Eye (tissue), 1 donor: Measurements from ENCODE around the gene LRRFIP1.
A peak's percentile ranks its signal among the peaks of the same experiment; 100 is the strongest.

Source experiments
- DNase-seq: peaks from one replicate; pipeline ENCODE4 v3.0.0-alpha.2; 2015

The LRRFIP1 gene

DNA sequence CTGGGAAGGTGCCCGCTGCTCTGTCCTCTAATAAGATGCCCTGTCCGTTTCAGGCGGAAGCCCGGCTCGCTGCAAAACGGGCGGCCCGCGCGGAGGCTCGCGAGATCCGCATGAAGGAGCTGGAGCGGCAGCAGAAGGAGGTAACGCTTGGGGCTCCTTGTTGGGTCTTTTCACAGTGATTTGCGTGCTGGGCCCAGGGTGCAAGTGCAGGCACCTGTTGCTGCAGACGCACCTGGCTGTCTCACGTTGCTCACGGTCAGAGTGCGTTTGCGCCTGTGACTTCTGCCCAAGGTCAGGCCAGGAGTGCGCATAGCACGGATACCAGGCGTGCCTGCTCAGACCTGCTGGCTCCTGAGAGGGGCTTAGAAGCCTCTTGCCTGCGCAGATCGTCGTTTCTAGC is 81.1 kb downstream of the LRRFIP1 start:
- DNase-seq: no peak

GRCh38 chr2:237708961-237709360 is 81.6 kb downstream of the LRRFIP1 start:
- no peak for DNase-seq

- no peak for DNase-seq
Observed at GRCh38 chr2:237711458-237712150, 84.2 kb downstream of the LRRFIP1 start.

DNA sequence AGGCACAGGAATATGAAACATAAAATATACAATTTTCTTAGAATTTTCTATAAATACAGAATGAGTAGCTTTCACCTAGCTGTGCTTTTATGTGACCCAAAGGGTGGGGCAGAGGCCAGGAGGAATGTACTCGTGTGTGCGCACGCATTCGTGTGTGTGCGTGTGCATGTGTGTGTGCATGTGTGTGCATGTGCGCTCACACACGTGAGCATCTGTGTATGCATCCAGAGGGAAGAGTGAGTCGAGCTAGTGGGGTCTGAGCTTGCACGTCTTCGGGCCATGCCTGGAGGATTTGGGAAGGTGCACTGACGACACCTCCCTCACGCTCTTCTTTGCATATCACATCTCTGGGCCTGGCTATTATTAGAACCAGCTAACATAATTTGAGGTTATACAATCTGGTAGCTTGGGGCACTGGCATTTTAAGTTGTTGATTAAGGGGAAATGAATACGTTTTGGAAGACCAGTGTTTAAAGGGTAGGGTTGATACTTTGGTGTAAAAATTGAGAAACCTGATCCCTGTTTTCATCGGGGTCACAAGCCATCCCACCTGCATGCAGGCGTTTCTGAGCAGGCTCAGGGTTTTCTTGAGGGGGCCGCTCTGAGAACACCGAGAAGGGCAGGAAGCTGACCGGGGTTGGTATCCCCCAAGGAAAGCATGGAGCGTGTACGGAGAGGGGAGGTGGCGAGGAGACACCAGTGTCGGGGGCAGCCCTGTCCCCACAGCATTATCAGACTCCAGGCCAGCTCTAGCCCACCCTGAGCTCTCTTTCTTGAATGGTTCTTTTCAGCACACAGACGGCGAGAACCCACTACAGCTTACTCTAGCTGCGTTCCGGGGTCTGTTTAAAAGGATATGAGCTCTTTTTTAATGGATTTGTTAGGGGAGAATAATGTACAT is 85.3 kb downstream of the LRRFIP1 start:
- DNase-seq: no peak

GRCh38 chr2:237714690-237715458 is 87.5 kb downstream of the LRRFIP1 start:
- DNase-seq: peak; percentile 59

- peak; percentile 67 for DNase-seq
Observed at GRCh38 chr2:237715459-237715947, 88.1 kb downstream of the LRRFIP1 start.

- no peak for DNase-seq
Observed at GRCh38 chr2:237716011-237716410, 88.6 kb downstream of the LRRFIP1 start.

DNA sequence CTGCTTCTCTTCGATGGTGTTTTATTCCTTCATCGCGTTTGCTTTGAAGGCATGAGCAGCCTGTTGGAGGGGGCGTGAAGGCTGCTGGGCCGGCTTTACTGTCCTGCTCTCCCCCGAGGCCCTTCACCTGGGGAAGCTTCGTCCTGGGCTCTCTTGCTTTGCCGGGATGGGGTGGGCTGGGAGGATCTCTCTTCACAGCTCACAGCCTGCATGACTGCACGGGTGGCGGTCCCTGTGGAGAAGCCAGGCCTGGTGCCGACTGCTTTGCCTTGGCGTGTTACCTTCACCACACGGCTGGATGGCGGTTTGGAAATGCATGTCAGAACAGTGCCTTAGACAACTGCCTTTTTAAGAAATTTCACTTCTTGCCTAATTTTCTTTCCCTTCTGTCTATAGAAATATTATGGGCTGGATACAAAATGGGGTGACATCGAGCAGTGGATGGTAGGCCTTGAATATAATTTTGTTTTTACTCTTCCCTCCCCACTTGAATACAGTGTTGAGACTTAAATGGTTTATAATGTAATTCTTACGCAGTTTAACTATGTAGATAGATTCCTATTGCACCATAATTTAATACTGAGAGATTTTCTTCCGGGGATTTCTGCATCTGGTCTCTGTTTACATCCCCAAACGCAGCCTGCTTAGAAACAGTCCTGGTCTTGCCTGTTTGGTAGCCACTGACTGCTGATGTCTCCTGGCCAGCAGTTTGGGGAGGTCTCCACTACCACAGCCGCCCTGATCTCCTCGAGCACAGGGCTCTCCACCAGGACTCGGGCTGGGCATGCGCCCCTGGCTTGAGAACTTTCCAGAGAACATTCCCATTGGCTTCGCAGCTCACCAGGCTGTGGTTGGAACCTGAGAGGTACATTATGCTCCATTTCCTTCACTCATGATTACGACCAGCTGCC is 90.2 kb downstream of the LRRFIP1 start:
- no peak for DNase-seq

GRCh38 chr2:237718277-237718634 is 90.9 kb downstream of the LRRFIP1 start:
- no peak for DNase-seq

- DNase-seq: no peak
Observed at GRCh38 chr2:237720444-237720843, 93.1 kb downstream of the LRRFIP1 start.

DNA sequence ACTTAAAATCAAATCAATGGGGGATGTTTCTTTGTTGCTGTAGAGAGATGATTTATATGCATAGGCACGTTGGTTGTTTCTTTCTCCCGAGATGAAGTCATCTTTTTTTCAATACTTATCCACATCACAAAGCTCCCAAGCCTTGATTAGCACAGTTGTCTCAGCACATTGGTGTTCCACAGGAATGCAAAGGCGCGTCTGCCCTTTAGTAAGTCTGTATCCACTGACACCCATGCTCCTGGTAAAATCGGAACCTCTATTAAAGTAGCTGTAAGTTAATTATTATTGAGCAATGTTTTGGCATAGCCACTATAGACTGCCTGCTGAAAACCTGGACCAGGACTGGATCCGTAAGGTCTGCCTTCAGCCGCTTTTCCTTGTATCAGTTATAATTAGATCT is 93.6 kb downstream of the LRRFIP1 start:
- DNase-seq: no peak

GRCh38 chr2:237721458-237721857 is 94.1 kb downstream of the LRRFIP1 start:
- DNase-seq: no peak

DNA sequence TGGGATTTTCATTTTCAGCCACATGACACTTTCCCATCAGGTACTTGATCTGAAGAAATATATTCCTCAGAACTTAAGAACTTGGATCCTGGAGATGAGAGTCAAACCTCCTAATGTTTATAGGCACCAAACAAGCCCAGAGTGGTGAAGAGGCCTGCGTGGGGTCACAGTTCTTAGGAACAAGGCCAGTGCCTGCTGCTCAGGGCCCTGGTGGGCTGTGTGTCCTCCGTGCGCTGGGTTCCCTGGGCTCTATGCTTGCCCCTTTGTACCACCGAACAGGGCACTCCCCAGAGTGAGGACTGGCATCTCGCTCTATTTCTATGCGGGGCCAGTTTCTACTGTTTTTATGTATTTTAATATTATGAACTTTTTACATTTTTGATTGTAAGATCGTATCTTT is 95.2 kb downstream of the LRRFIP1 start:
- no peak for DNase-seq

GRCh38 chr2:237723023-237723422 is 95.6 kb downstream of the LRRFIP1 start:
- DNase-seq: no peak

GRCh38 chr2:237723602-237724001 is 96.2 kb downstream of the LRRFIP1 start:
- DNase-seq: peak; percentile 67

GRCh38 chr2:237724811-237725478 is 97.6 kb downstream of the LRRFIP1 start:
- DNase-seq: no peak

DNA sequence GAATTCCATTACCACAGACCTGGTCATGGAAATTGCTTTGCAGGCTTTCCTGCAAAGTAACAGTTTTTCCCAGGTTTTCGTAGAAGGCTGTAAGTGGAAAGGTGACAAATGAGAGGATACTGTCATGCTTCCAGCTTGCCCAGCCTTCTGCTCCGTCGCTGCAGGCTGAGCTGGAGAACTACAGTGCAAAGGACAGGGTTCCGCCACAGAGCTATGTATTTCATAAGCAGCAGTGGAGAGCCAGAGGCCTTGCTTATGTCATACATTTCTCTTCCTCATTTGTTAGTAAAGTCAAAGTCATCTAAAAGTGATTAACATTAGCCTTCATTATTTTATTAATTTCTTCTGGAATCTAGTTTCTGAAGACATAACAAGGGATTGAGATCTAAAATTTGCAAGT is 98.3 kb downstream of the LRRFIP1 start:
- no peak for DNase-seq

- DNase-seq: peak; percentile 82
Observed at GRCh38 chr2:237726401-237726830, 99.0 kb downstream of the LRRFIP1 start.

GRCh38 chr2:237727363-237727762 is 100.0 kb downstream of the LRRFIP1 start:
- DNase-seq: no peak

- DNase-seq: no peak
Observed at GRCh38 chr2:237729681-237730475, 102.5 kb downstream of the LRRFIP1 start.

DNA sequence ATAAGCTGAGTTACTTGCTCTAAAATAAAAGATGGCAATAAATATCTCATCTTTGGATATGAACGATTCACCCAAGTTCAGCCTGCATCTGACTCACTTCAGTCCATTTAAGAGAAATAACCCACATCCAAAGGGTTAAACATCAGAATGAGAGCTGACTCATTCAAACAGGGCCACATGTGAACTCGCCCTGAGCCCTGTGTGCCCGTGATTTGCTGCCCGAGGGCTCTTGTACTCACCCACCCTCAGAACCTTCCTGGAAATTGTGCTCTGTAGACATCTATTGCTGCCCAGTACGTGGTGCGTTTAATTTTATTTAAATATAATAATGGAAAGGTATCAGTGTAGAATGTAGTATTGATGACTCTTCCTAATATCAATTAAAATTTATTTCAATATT is 104.3 kb downstream of the LRRFIP1 start:
- DNase-seq: no peak
